GM19397 (cell line): ENCODE data around the gene OR8D1.
"Not testable (repeated sequence)": the region's sequence is repeated elsewhere in the genome, so short reads cannot be mapped to it uniquely, and the experiment has no call there.

Experiments used
- ATAC-seq: cut with Tn5 transposase; IDR thresholded peaks from one replicate; pipeline ENCODE4 v1.9.1; 2021; ENCODE audit warnings: mild to moderate bottlenecking, moderate library complexity; ENCODE audit not compliant: unreplicated experiment

Gene OR8D1

GRCh38 chr11:124294687-124295086, 19.1 kb downstream of the OR8D1 start:
- ATAC-seq, result no peak

- no peak for ATAC-seq
Measured at GRCh38 chr11:124285610-124286344, 28.0 kb downstream of the OR8D1 start.

- ATAC-seq, result no peak
Measured at GRCh38 chr11:124278261-124278660, 35.5 kb downstream of the OR8D1 start.

GRCh38 chr11:124277804-124278203, 35.9 kb downstream of the OR8D1 start:
- no peak for ATAC-seq

GRCh38 chr11:124277207-124277606, 36.5 kb downstream of the OR8D1 start:
- no peak for ATAC-seq

- ATAC-seq, result no peak
Measured at GRCh38 chr11:124276081-124276480, 37.7 kb downstream of the OR8D1 start.

- ATAC-seq, result no peak
Measured at GRCh38 chr11:124274000-124274399, 39.7 kb downstream of the OR8D1 start.

GRCh38 chr11:124270886-124271285, 42.9 kb downstream of the OR8D1 start:
- not testable (repeated sequence) for ATAC-seq

GRCh38 chr11:124265041-124265440, 48.7 kb downstream of the OR8D1 start:
- ATAC-seq, result not testable (repeated sequence)

GRCh38 chr11:124256076-124256475, 57.7 kb downstream of the OR8D1 start, which contains the start of gene OR8G5:
TSS of gene OR8G5 (plus strand) at chr11:124256376. CDS start at chr11:124264932, 8,556 bp downstream.
- no peak for ATAC-seq
